ENCODE measurements around the gene GSAP.

GRCh38 chr7:77393954-77394353 is 22.2 kb downstream of the GSAP start:
- TF ChIP-seq POLR2A (IDR thresholded peaks at IDR 0.05; ENCODE audit: low read length) (no peak), GATA1 (IDR thresholded peaks at IDR 0.05; ENCODE audit: low read depth, low read length) (no peak)
